HEK293 (cell line): ENCODE data around the gene WDR18.

Experiments used
- GLI2 ChIP-seq: fragments of 450-650 bp; formaldehyde crosslinking; IDR thresholded peaks from 2 replicates; pipeline ENCODE4; 2017; ENCODE audit warnings: missing biosample characterization, missing genetic modification characterization, low read depth, borderline replicate concordance
- GLI4 ChIP-seq: fragments of 450-650 bp; formaldehyde crosslinking; IDR thresholded peaks from 2 replicates; pipeline ENCODE4 v1.5.1; 2016; ENCODE audit warnings: missing biosample characterization, missing genetic modification characterization
- IKZF3 ChIP-seq: fragments of 450-650 bp; IDR thresholded peaks from 2 replicates; pipeline ENCODE4 v1.5.0; 2018; ENCODE audit warnings: missing biosample characterization, mild to moderate bottlenecking, missing genetic modification characterization, moderate library complexity
- KLF1 ChIP-seq: fragments of 450-650 bp; formaldehyde crosslinking; IDR thresholded peaks from 2 replicates; pipeline ENCODE4 v1.5.1; 2016; ENCODE audit warnings: missing biosample characterization, missing genetic modification characterization
- KLF17 ChIP-seq: fragments of 450-650 bp; formaldehyde crosslinking; IDR thresholded peaks from 2 replicates; pipeline ENCODE4 v1.5.1; 2016; ENCODE audit warnings: missing biosample characterization, missing genetic modification characterization
- KLF8 ChIP-seq: fragments of 450-650 bp; formaldehyde crosslinking; IDR thresholded peaks from 2 replicates; pipeline ENCODE4 v1.5.1; 2016; ENCODE audit warnings: missing biosample characterization, missing genetic modification characterization
- KLF9 ChIP-seq: fragments of 450-650 bp; formaldehyde crosslinking; IDR thresholded peaks from 2 replicates; pipeline ENCODE4 v1.5.1; 2016; ENCODE audit warnings: missing biosample characterization, missing genetic modification characterization, low read depth
- MYNN ChIP-seq: fragments of 450-650 bp; formaldehyde crosslinking; IDR thresholded peaks from 2 replicates; pipeline ENCODE4 v1.5.1; 2016; ENCODE audit warnings: missing biosample characterization, missing genetic modification characterization, borderline replicate concordance
- OVOL3 ChIP-seq: fragments of 450-650 bp; formaldehyde crosslinking; IDR thresholded peaks from 2 replicates; pipeline ENCODE4 v1.5.1; 2016; ENCODE audit warnings: missing biosample characterization, missing genetic modification characterization
- PRDM4 ChIP-seq: fragments of 450-650 bp; formaldehyde crosslinking; IDR thresholded peaks from 2 replicates; pipeline ENCODE4 v1.5.1; 2017; ENCODE audit warnings: missing biosample characterization, missing genetic modification characterization
- SETDB1 ChIP-seq: IDR thresholded peaks from one replicate; pipeline ENCODE4 v1.6.1; 2017; ENCODE audit warnings: mild to moderate bottlenecking, low read length, moderate library complexity, mixed read lengths; ENCODE audit not compliant: insufficient read length
- SP2 ChIP-seq: fragments of 450-650 bp; formaldehyde crosslinking; IDR thresholded peaks from 2 replicates; pipeline ENCODE4 v1.5.1; 2016; ENCODE audit warnings: missing biosample characterization, missing genetic modification characterization
- TCF7L2 ChIP-seq: IDR thresholded peaks from 2 replicates; pipeline ENCODE4 v1.6.1; 2011; ENCODE audit warnings: low read depth, mild to moderate bottlenecking, inconsistent platforms, low read length, moderate library complexity, borderline replicate concordance
- ZBTB17 ChIP-seq: fragments of 450-650 bp; formaldehyde crosslinking; IDR thresholded peaks from 2 replicates; pipeline ENCODE4 v1.5.1; 2016; ENCODE audit warnings: missing biosample characterization, missing genetic modification characterization
- ZBTB26 ChIP-seq: fragments of 450-650 bp; formaldehyde crosslinking; optimal IDR thresholded peaks from 2 replicates; pipeline ENCODE3; 2016; ENCODE audit warnings: missing biosample characterization, mild to moderate bottlenecking, missing genetic modification characterization
- ZBTB6 ChIP-seq: fragments of 450-650 bp; formaldehyde crosslinking; IDR thresholded peaks from 2 replicates; pipeline ENCODE4 v1.5.1; 2017; ENCODE audit warnings: missing biosample characterization, missing genetic modification characterization
- ZBTB7A ChIP-seq: fragments of 450-650 bp; formaldehyde crosslinking; IDR thresholded peaks from 2 replicates; pipeline ENCODE4 v1.5.1; 2016; ENCODE audit warnings: low read depth, missing biosample characterization, missing genetic modification characterization
- ZEB2 ChIP-seq: fragments of 450-650 bp; formaldehyde crosslinking; IDR thresholded peaks from 2 replicates; pipeline ENCODE4 v1.5.1; 2016; ENCODE audit warnings: missing biosample characterization, missing genetic modification characterization
- ZFP3 ChIP-seq: fragments of 450-650 bp; formaldehyde crosslinking; IDR thresholded peaks from 2 replicates; pipeline ENCODE4 v1.5.1; 2016; ENCODE audit warnings: low read depth, missing biosample characterization, missing genetic modification characterization
- ZIC2 ChIP-seq: fragments of 450-650 bp; formaldehyde crosslinking; IDR thresholded peaks from 2 replicates; pipeline ENCODE4 v1.5.1; 2016; ENCODE audit warnings: missing biosample characterization, missing genetic modification characterization
- ZNF16 ChIP-seq: fragments of 450-650 bp; formaldehyde crosslinking; IDR thresholded peaks from 2 replicates; pipeline ENCODE4 v1.5.1; 2016; ENCODE audit warnings: low read depth, missing biosample characterization, missing genetic modification characterization
- ZNF24 ChIP-seq: fragments of 450-650 bp; formaldehyde crosslinking; IDR thresholded peaks from 2 replicates; pipeline ENCODE4 v1.5.1; 2016; ENCODE audit warnings: missing biosample characterization, missing genetic modification characterization
- ZNF423 ChIP-seq: fragments of 450-650 bp; formaldehyde crosslinking; IDR thresholded peaks from 2 replicates; pipeline ENCODE4 v1.5.1; 2016; ENCODE audit warnings: missing biosample characterization, missing genetic modification characterization
- ZNF473 ChIP-seq: fragments of 450-650 bp; formaldehyde crosslinking; IDR thresholded peaks from 2 replicates; pipeline ENCODE4 v1.5.1; 2017; ENCODE audit warnings: missing biosample characterization, missing genetic modification characterization
- ZNF529 ChIP-seq: fragments of 450-650 bp; formaldehyde crosslinking; IDR thresholded peaks from 2 replicates; pipeline ENCODE4 v1.5.1; 2017; ENCODE audit warnings: missing genetic modification characterization, missing biosample characterization; ENCODE audit not compliant: insufficient replicate concordance
- ZNF558 ChIP-seq: fragments of 450-650 bp; formaldehyde crosslinking; IDR thresholded peaks from 2 replicates; pipeline ENCODE4 v1.5.1; 2016; ENCODE audit warnings: missing biosample characterization, missing genetic modification characterization
- ZNF692 ChIP-seq: fragments of 450-650 bp; formaldehyde crosslinking; IDR thresholded peaks from 2 replicates; pipeline ENCODE4 v1.5.1; 2016; ENCODE audit warnings: missing biosample characterization, missing genetic modification characterization
- ZNF747 ChIP-seq: fragments of 450-650 bp; formaldehyde crosslinking; IDR thresholded peaks from 2 replicates; pipeline ENCODE4 v1.5.1; 2016; ENCODE audit warnings: missing biosample characterization, missing genetic modification characterization
- ZNF777 ChIP-seq: fragments of 450-650 bp; formaldehyde crosslinking; IDR thresholded peaks from 2 replicates; pipeline ENCODE4 v1.5.1; 2017; ENCODE audit warnings: missing biosample characterization, missing genetic modification characterization, borderline replicate concordance
- ZSCAN16 ChIP-seq: fragments of 450-650 bp; formaldehyde crosslinking; IDR thresholded peaks from 2 replicates; pipeline ENCODE4 v1.5.1; 2016; ENCODE audit warnings: missing biosample characterization, missing genetic modification characterization
- ZSCAN30 ChIP-seq: fragments of 450-650 bp; IDR thresholded peaks from 2 replicates; pipeline ENCODE4 v1.5.1; 2018; ENCODE audit warnings: missing biosample characterization, mild to moderate bottlenecking, missing genetic modification characterization, moderate library complexity
- ZSCAN5A ChIP-seq: fragments of 450-650 bp; formaldehyde crosslinking; IDR thresholded peaks from 2 replicates; pipeline ENCODE4 v1.5.1; 2016; ENCODE audit warnings: missing biosample characterization, missing genetic modification characterization

The WDR18 gene

GRCh38 chr19:1039646-1040475 is 55.7 kb downstream of the WDR18 start, which contains the start of gene ABCA7 (continued):
- TF ChIP-seq ZBTB7A (tag by site-specific recombination) (peak; percentile 83), GLI2 (no peak), ZEB2 (tag by site-specific recombination) (peak; percentile 95), SP2 (tag by site-specific recombination) (peak; percentile 100), PRDM4 (tag by site-specific recombination) (peak; percentile 51; the same call in 1 of the 2 replicates), ZNF473 (no peak), ZNF529 (tag by site-specific recombination) (no peak), ZNF16 (tag by site-specific recombination) (no peak), ZBTB17 (tag by site-specific recombination) (peak; percentile 57), ZNF692 (peak; percentile 28; the same call in 1 of the 2 replicates), ZBTB26 (peak; percentile 100), KLF8 (tag by site-specific recombination) (peak; percentile 98), TCF7L2 (no peak), KLF17 (tag by site-specific recombination) (no peak), GLI4 (tag by site-specific recombination) (no peak), MYNN (tag by site-specific recombination) (no peak), ZFP3 (tag by site-specific recombination) (no peak), ZIC2 (tag by site-specific recombination) (peak; percentile 67; the same call in 1 of the 2 replicates), IKZF3 (tag by site-specific recombination) (peak; percentile 94), ZNF24 (tag by site-specific recombination) (peak; percentile 99), ZSCAN30 (no peak), ZNF423 (tag by site-specific recombination) (no peak), ZNF747 (tag by site-specific recombination) (no peak), ZNF777 (tag by site-specific recombination) (no peak), ZSCAN5A (tag by site-specific recombination) (no peak), KLF1 (peak; percentile 97), KLF9 (tag by site-specific recombination) (peak; percentile 98), SETDB1 (no peak), OVOL3 (tag by site-specific recombination) (no peak), ZSCAN16 (tag by site-specific recombination) (no peak), ZNF558 (tag by site-specific recombination) (0 out of 2 replicates have a peak, but pooled peaks have one; percentile 21), ZBTB6 (tag by site-specific recombination) (0 out of 2 replicates have a peak, but pooled peaks have one; percentile 35)
